Erythroblast (primary cell): ENCODE data around the gene BTNL8.

Experiments
- GATA1 ChIP-seq: IDR thresholded peaks from 2 replicates; pipeline ENCODE4 v1.6.1; 2011; ENCODE audit warnings: low read depth, mild to moderate bottlenecking, control low read depth, low read length, moderate library complexity
- POLR2A ChIP-seq: IDR thresholded peaks from 2 replicates; pipeline ENCODE4 v1.6.1; 2011; ENCODE audit warnings: mild to moderate bottlenecking, low read length

GRCh38 chr5:180920710-180921109 lies 21.8 kb downstream of the BTNL8 start:
- TF ChIP-seq POLR2A (no peak), GATA1 (no peak)
